ENCODE results near the gene TCF4. TPM values are rescaled to one million over a fixed set of nuclear protein-coding genes. Genes with fewer than 3 reads are reported as not detected.

TCF4 gene
- total RNA-seq, 1 experiment from 2014 or later = 104 TPM

DNA sequence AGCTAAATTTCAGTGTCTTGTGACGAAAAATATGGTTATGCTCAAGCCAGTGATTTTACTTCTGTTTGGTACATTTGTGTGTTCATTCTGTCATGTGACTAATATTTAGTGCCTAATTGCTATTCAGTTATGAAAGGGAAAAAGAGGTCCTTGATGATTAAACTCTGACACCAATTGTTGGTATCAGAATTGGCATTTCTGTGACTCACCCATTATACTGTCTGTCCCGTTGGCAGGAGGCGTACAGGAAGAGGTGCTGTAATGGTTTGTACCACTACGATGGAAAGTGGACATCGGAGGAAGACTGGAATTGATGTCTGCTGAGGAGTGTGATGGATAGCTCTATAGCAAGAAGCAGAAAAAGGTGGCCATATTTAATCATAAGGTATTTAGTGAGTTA, 318.4 kb downstream of the TCF4 start:
- H3K36me3 Mint-ChIP-seq = peaks cover 48% of the 10 kb centered on the region
- ChIA-PET POLR2A (no interaction called here), CTCF (no interaction called here)
- TF ChIP-seq JUN (CRISPR knock-in tag; IDR thresholded peaks at IDR 0.05) (no peak), IRF2 (CRISPR knock-in tag; IDR thresholded peaks at IDR 0.05; ENCODE audit: borderline replicate concordance, low read depth) (no peak), TEAD1 (CRISPR knock-in tag; IDR thresholded peaks at IDR 0.05) (no peak), NFYB (CRISPR knock-in tag; conservative IDR thresholded peaks at IDR 0.05; ENCODE audit: low read depth) (no peak), ATF1 (CRISPR knock-in tag; IDR thresholded peaks at IDR 0.05) (no peak), HMGA2 (CRISPR knock-in tag; IDR thresholded peaks at IDR 0.05) (no peak)
- TF ChIP-seq, protein P1, sequence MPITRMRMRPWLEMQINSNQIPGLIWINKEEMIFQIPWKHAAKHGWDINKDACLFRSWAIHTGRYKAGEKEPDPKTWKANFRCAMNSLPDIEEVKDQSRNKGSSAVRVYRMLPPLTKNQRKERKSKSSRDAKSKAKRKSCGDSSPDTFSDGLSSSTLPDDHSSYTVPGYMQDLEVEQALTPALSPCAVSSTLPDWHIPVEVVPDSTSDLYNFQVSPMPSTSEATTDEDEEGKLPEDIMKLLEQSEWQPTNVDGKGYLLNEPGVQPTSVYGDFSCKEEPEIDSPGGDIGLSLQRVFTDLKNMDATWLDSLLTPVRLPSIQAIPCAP (CRISPR knock-in tag; IDR thresholded peaks at IDR 0.05) = no peak
- TF ChIP-seq, protein P2, sequence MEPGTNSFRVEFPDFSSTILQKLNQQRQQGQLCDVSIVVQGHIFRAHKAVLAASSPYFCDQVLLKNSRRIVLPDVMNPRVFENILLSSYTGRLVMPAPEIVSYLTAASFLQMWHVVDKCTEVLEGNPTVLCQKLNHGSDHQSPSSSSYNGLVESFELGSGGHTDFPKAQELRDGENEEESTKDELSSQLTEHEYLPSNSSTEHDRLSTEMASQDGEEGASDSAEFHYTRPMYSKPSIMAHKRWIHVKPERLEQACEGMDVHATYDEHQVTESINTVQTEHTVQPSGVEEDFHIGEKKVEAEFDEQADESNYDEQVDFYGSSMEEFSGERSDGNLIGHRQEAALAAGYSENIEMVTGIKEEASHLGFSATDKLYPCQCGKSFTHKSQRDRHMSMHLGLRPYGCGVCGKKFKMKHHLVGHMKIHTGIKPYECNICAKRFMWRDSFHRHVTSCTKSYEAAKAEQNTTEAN (CRISPR knock-in tag; IDR thresholded peaks at IDR 0.05) = no peak
- no peaks in the 10 kb centered on the region for H3K9me3 Mint-ChIP-seq
- H3K4me1 Mint-ChIP-seq = peaks cover 33% of the 10 kb centered on the region
- ATAC-seq = no peak
- no peak overlapping the region for H3K27ac Mint-ChIP-seq
- no peaks in the 10 kb centered on the region for H3K27me3 Mint-ChIP-seq (ENCODE audit: low read depth)
- H3K4me3 Mint-ChIP-seq = no peak overlapping the region
- no peak for DNase-seq (ENCODE audit: low spot score)

DNA sequence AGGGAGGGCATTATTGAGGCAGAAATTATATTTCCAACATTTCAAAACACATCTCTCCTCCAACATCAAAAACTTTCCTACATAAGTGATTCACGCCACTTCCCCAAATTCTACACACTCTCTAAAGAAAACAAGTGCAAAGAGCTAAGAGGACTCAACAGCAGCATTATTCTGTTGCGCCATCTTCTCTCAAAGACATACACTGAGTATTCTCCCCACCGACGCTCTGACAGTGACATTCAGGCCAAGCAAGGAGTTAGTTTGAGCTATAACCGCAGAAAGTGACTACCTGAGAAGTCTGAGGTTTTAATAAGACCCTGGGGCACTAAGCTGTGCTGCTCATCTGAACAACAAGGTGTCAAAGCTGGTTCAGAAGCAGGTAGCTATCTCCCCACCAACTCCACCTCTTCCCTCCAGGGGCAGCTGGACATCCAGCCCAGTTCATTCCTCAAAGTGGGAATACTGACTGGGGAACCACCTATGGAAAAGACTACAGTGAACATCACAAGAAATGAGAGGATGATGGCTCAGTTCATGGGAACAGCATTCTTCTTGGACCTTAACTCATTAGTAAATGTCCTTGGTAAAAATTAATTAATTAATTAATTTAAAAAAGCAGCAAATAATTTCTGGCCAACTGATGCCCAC, 319.2 kb downstream of the TCF4 start:
- ChIA-PET CTCF (interaction anchor here (0.5 kb wide), 1 partner anchor 33 kb away, joined by 5 read pairs; no protein-coding TSS in a partner anchor), POLR2A (no interaction called here)
- H3K9me3 Mint-ChIP-seq = no peaks in the 10 kb centered on the region
- TF ChIP-seq, protein P3, sequence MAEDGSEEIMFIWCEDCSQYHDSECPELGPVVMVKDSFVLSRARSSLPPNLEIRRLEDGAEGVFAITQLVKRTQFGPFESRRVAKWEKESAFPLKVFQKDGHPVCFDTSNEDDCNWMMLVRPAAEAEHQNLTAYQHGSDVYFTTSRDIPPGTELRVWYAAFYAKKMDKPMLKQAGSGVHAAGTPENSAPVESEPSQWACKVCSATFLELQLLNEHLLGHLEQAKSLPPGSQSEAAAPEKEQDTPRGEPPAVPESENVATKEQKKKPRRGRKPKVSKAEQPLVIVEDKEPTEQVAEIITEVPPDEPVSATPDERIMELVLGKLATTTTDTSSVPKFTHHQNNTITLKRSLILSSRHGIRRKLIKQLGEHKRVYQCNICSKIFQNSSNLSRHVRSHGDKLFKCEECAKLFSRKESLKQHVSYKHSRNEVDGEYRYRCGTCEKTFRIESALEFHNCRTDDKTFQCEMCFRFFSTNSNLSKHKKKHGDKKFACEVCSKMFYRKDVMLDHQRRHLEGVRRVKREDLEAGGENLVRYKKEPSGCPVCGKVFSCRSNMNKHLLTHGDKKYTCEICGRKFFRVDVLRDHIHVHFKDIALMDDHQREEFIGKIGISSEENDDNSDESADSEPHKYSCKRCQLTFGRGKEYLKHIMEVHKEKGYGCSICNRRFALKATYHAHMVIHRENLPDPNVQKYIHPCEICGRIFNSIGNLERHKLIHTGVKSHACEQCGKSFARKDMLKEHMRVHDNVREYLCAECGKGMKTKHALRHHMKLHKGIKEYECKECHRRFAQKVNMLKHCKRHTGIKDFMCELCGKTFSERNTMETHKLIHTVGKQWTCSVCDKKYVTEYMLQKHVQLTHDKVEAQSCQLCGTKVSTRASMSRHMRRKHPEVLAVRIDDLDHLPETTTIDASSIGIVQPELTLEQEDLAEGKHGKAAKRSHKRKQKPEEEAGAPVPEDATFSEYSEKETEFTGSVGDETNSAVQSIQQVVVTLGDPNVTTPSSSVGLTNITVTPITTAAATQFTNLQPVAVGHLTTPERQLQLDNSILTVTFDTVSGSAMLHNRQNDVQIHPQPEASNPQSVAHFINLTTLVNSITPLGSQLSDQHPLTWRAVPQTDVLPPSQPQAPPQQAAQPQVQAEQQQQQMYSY (CRISPR knock-in tag; IDR thresholded peaks at IDR 0.05) = no peak
- TF ChIP-seq ESRRA (CRISPR knock-in tag; IDR thresholded peaks at IDR 0.05; ENCODE audit: borderline replicate concordance) = no peak
- TF ChIP-seq ELF4 (CRISPR knock-in tag; IDR thresholded peaks at IDR 0.05; ENCODE audit: low read depth) = no peak
- TF ChIP-seq, protein P4, sequence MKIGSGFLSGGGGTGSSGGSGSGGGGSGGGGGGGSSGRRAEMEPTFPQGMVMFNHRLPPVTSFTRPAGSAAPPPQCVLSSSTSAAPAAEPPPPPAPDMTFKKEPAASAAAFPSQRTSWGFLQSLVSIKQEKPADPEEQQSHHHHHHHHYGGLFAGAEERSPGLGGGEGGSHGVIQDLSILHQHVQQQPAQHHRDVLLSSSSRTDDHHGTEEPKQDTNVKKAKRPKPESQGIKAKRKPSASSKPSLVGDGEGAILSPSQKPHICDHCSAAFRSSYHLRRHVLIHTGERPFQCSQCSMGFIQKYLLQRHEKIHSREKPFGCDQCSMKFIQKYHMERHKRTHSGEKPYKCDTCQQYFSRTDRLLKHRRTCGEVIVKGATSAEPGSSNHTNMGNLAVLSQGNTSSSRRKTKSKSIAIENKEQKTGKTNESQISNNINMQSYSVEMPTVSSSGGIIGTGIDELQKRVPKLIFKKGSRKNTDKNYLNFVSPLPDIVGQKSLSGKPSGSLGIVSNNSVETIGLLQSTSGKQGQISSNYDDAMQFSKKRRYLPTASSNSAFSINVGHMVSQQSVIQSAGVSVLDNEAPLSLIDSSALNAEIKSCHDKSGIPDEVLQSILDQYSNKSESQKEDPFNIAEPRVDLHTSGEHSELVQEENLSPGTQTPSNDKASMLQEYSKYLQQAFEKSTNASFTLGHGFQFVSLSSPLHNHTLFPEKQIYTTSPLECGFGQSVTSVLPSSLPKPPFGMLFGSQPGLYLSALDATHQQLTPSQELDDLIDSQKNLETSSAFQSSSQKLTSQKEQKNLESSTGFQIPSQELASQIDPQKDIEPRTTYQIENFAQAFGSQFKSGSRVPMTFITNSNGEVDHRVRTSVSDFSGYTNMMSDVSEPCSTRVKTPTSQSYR (CRISPR knock-in tag; IDR thresholded peaks at IDR 0.05) = no peak
- TF ChIP-seq, protein P5, sequence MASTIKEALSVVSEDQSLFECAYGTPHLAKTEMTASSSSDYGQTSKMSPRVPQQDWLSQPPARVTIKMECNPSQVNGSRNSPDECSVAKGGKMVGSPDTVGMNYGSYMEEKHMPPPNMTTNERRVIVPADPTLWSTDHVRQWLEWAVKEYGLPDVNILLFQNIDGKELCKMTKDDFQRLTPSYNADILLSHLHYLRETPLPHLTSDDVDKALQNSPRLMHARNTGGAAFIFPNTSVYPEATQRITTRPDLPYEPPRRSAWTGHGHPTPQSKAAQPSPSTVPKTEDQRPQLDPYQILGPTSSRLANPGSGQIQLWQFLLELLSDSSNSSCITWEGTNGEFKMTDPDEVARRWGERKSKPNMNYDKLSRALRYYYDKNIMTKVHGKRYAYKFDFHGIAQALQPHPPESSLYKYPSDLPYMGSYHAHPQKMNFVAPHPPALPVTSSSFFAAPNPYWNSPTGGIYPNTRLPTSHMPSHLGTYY (CRISPR knock-in tag; IDR thresholded peaks at IDR 0.05) = no peak
- TF ChIP-seq ZNF219 (CRISPR knock-in tag; IDR thresholded peaks at IDR 0.05; ENCODE audit: borderline replicate concordance) = no peak
- TF ChIP-seq, protein P6, sequence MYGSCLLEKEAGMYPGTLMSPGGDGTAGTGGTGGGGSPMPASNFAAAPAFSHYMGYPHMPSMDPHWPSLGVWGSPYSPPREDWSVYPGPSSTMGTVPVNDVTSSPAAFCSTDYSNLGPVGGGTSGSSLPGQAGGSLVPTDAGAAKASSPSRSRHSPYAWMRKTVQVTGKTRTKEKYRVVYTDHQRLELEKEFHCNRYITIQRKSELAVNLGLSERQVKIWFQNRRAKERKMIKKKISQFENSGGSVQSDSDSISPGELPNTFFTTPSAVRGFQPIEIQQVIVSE (CRISPR knock-in tag; IDR thresholded peaks at IDR 0.05; ENCODE audit: borderline replicate concordance) = no peak
- TF ChIP-seq GTF2I (CRISPR knock-in tag; conservative IDR thresholded peaks at IDR 0.05) = no peak
- no peak for TF ChIP-seq TCF7 (CRISPR knock-in tag; IDR thresholded peaks at IDR 0.05; ENCODE audit: low read depth)
- no peaks in the 10 kb centered on the region for H3K27me3 Mint-ChIP-seq (ENCODE audit: low read depth)
- 0 out of 2 replicates have a peak overlapping the region, but pooled peaks have one; percentile 24 for H3K27ac Mint-ChIP-seq
- H3K4me3 Mint-ChIP-seq = no peak overlapping the region
- peaks cover 41% of the 10 kb centered on the region for H3K36me3 Mint-ChIP-seq
- ATAC-seq (no peak), DNase-seq (ENCODE audit: low spot score) (no peak)
- H3K4me1 Mint-ChIP-seq = peaks cover 40% of the 10 kb centered on the region

All from WTC11 (cell line).